Measurements from ENCODE around the gene SORCS2. TPM values are rescaled to one million over a fixed set of nuclear protein-coding genes. Genes with fewer than 3 reads are reported as not detected.

SORCS2 gene
- total and polyA plus RNA-seq, 2 of the 13 experiments (the other 11 are each of a cell fraction or from before 2014, with no cell fraction given) = 0.82 to 1.0 TPM

- Histone ChIP-seq H2AFZ (ENCODE audit: low read length) (no peak overlapping the region), H3K4me1 (ENCODE audit: insufficient read depth, low read length) (0 out of 2 replicates have a peak, but pooled peaks cover 4% of the 10 kb centered on the region), H3K36me3 (replicated peaks in 1 of 2; ENCODE audit: control insufficient read depth in 1 of 2, insufficient read depth in 2 of 2, low read length in 2 of 2) (no peaks in the 10 kb centered on the region), H3K27me3 (ENCODE audit: control insufficient read depth in 1 of 2, insufficient read depth in 2 of 2, low read length in 2 of 2) (no peaks in the 10 kb centered on the region), H3K27ac (ENCODE audit: extremely low read length, insufficient read depth, low read length) (no peak overlapping the region), H4K20me1 (ENCODE audit: insufficient read depth, low read length) (no peaks in the 10 kb centered on the region), H3K9ac (ENCODE audit: insufficient read depth, low read depth, low read length) (no peak overlapping the region), H3K79me2 (ENCODE audit: insufficient read depth, low read length) (no peaks in the 10 kb centered on the region), H3K4me2 (ENCODE audit: low read depth, low read length) (no peak overlapping the region), H3K9me3 (ENCODE audit: low read length) (no peaks in the 10 kb centered on the region), H3K4me3 (replicated peaks in 1 of 3; ENCODE audit: insufficient read depth in 1 of 3, low read depth in 2 of 3, low read length in 3 of 3) (no peak overlapping the region)
- TF ChIP-seq ZSCAN31 (CRISPR knock-in tag; IDR thresholded peaks at IDR 0.05; ENCODE audit: low read depth) = no peak
- TF ChIP-seq NPAS2 (CRISPR knock-in tag; IDR thresholded peaks at IDR 0.05; ENCODE audit: borderline replicate concordance) = no peak
- no peak for TF ChIP-seq HNRNPUL1 (IDR thresholded peaks at IDR 0.05; ENCODE audit: low read depth, low read length)
- no peak for TF ChIP-seq GATA4 (IDR thresholded peaks at IDR 0.05; ENCODE audit: borderline replicate concordance, low read depth)
- TF ChIP-seq ZNF746 (CRISPR knock-in tag; IDR thresholded peaks at IDR 0.05) = no peak
- no peak for TF ChIP-seq NAIF1 (CRISPR knock-in tag; IDR thresholded peaks at IDR 0.05; ENCODE audit: borderline replicate concordance)
- no peak for TF ChIP-seq ZNF180 (CRISPR knock-in tag; IDR thresholded peaks at IDR 0.05; ENCODE audit: borderline replicate concordance, low read depth)
- TF ChIP-seq PLSCR1 (CRISPR knock-in tag; IDR thresholded peaks at IDR 0.05; ENCODE audit: borderline replicate concordance) = no peak
- no peak for TF ChIP-seq PRPF4 (IDR thresholded peaks at IDR 0.05; ENCODE audit: low read depth, low read length, poor library complexity, severe bottlenecking)
- TF ChIP-seq AFF4 (CRISPR knock-in tag; IDR thresholded peaks at IDR 0.05) = no peak
- TF ChIP-seq ZNF564 (CRISPR knock-in tag; IDR thresholded peaks at IDR 0.05) = no peak
- TF ChIP-seq MAFF (IDR thresholded peaks at IDR 0.05; ENCODE audit: low read depth, low read length) = no peak
- no peak for TF ChIP-seq ZNF691 (CRISPR knock-in tag; IDR thresholded peaks at IDR 0.05; ENCODE audit: borderline replicate concordance, low read depth)
- TF ChIP-seq, protein P1, sequence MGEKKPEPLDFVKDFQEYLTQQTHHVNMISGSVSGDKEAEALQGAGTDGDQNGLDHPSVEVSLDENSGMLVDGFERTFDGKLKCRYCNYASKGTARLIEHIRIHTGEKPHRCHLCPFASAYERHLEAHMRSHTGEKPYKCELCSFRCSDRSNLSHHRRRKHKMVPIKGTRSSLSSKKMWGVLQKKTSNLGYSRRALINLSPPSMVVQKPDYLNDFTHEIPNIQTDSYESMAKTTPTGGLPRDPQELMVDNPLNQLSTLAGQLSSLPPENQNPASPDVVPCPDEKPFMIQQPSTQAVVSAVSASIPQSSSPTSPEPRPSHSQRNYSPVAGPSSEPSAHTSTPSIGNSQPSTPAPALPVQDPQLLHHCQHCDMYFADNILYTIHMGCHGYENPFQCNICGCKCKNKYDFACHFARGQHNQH (CRISPR knock-in tag; IDR thresholded peaks at IDR 0.05) = no peak
- CTCF ChIA-PET (ENCODE audit: low intra/inter-chr PET ratio, low total read pairs) = no interaction called here
- intact Hi-C loops (cut with micrococcal nuclease; ENCODE audit: unreplicated experiment) (no loop called here), in situ Hi-C loops (cut with HindIII; ENCODE audit: extremely low pct_ligation_motif_present, low pct_unique_long_range_greater_than_20kb) (loop anchor here (10.0 kb wide), 1 partner anchor 528 kb away; the partner anchor contains the start of gene SORCS2)
- BruUV-seq (replicated peaks) = no TSS peak
- no peak for FAIRE-seq
- 80% methylated on average over 22 of the region's 22 CpGs for WGBS (ENCODE audit: low lambda C conversion rate)
- ATAC-seq = no peak
- POLR2A ChIA-PET = no interaction called here
- DNase-seq (ENCODE audit: low spot score) = no peak
These were observed 530.5 kb downstream of the SORCS2 start for GRCh38 chr4:7722766-7723387.
